ENCODE data around the gene IFIT1. TPM values are rescaled to one million over a fixed set of nuclear protein-coding genes. Genes with fewer than 3 reads are reported as not detected.

Gene IFIT1
- total RNA-seq, 2 donors from 2014 or later: 1.3 to 7.0 TPM

DNA sequence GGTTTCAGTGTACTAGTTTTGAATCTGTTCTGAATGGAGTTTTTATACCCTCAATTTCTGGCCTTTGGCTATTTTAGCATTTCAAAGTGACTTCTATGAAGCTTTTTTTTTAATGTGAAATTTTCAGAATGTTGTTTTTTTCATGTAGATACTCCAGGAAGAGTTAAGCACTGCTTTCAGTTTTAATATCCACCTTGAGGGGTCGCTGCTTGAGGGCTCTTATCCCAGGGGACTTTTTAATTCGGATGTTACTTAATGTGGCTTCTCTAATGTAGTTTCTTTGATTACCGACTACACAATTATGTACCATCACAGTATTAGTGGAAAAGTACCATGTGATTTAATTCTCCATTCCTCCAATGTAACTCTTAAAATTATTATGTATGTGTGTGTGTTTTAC is 27.1 kb downstream of the IFIT1 start:
- Histone ChIP-seq H3K27ac (no peak overlapping the region), H3K9me3 (no peaks in the 10 kb centered on the region), H3K4me3 (no peak overlapping the region), H3K36me3 (replicated peaks in 1 of 2; ENCODE audit: insufficient read depth in 1 of 2, low read depth in 2 of 2) (peaks cover 0 to 1% of the 10 kb centered on the region in 2 donors), H3K4me1 (peaks cover 37% of the 10 kb centered on the region), H3K27me3 (no peaks in the 10 kb centered on the region)
- intact Hi-C loops (cut with DNase I): no loop called here
- WGBS, 2 donors: 56 to 67% methylated on average over 3 of the region's 3 CpGs
- ATAC-seq (no peak), DNase-seq (no peak)
- no peak for TF ChIP-seq POLR2A (IDR thresholded peaks at IDR 0.05)
- TF ChIP-seq, protein P1, sequence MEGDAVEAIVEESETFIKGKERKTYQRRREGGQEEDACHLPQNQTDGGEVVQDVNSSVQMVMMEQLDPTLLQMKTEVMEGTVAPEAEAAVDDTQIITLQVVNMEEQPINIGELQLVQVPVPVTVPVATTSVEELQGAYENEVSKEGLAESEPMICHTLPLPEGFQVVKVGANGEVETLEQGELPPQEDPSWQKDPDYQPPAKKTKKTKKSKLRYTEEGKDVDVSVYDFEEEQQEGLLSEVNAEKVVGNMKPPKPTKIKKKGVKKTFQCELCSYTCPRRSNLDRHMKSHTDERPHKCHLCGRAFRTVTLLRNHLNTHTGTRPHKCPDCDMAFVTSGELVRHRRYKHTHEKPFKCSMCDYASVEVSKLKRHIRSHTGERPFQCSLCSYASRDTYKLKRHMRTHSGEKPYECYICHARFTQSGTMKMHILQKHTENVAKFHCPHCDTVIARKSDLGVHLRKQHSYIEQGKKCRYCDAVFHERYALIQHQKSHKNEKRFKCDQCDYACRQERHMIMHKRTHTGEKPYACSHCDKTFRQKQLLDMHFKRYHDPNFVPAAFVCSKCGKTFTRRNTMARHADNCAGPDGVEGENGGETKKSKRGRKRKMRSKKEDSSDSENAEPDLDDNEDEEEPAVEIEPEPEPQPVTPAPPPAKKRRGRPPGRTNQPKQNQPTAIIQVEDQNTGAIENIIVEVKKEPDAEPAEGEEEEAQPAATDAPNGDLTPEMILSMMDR (IDR thresholded peaks at IDR 0.05): peak in 4 of 7 experiments; percentile 2 to 17 (median 12)

DNA sequence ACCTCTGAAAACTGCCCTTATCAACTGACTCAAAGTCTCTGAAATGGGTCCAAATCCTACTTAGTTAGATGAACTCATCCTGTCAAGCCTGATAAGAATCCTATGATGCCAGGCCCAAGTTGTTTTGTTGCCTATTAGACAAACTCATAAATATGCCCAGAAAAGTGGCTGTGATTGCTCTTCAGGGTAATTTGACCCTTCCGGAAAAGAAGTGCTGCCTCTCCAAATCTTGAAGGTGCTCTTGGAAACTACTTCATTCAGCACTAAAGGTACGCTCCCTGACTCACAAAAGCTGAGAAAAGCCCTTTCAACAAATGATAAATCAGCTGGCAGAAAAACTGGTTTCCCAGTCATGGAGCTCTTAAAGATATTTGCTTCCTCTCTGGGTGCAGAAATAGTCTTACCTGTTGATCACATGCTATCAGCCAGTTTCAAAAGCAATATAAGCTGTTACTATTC is 28.6 kb downstream of the IFIT1 start:
- intact Hi-C loops (cut with DNase I): no loop called here
- no peak for ATAC-seq
- H3K27ac ChIP-seq: peak overlapping the region in 3 of 4 donors; percentile 1 to 52 (median 47)

DNA sequence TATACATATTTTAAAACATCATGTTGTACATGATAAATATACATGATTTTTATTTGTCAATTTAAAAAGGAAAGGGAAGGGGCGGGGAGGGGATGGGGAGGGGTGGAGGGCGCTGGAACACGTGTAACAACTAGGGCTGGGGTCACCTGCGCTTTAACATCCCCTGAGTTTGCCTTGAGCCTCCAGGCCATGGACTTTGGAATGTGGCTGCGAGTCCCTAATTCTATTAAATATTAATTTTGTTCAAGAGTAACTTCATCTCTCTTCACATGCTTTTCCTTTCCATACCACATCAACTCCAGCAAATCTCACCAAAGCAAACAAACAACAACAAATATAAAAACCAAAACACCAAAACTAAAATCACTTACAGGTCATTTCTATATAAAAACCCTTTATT is 32.6 kb downstream of the IFIT1 start:
- intact Hi-C loops (cut with DNase I): loop anchor here (5.0 kb wide), 1 partner anchor 137 kb away; no protein-coding TSS in a partner anchor
- H3K9me3 ChIP-seq: no peaks in the 10 kb centered on the region
- DNase-seq: peak in 1 of 4 donors; percentile 29
- no peaks in the 10 kb centered on the region for H3K36me3 ChIP-seq (replicated peaks in 1 of 2; ENCODE audit: insufficient read depth in 1 of 2, low read depth in 2 of 2)
- no peak overlapping the region for H3K4me3 ChIP-seq
- H3K27me3 ChIP-seq: no peaks in the 10 kb centered on the region
- no peak overlapping the region for H3K27ac ChIP-seq
- ATAC-seq: no peak
- TF ChIP-seq, protein P1 (IDR thresholded peaks at IDR 0.05): no peak
- TF ChIP-seq POLR2A (IDR thresholded peaks at IDR 0.05): no peak
- 37 to 41% methylated on average over 5 of the region's 5 CpGs for WGBS, 2 donors
- peaks cover 20% of the 10 kb centered on the region for H3K4me1 ChIP-seq

More for the DNA sequence above, 28.6 kb downstream of the IFIT1 start:
- no peak for TF ChIP-seq POLR2A (IDR thresholded peaks at IDR 0.05)
- TF ChIP-seq, protein P1 (IDR thresholded peaks at IDR 0.05): no peak
- DNase-seq: no peak
- no peaks in the 10 kb centered on the region for H3K9me3 ChIP-seq
- no peak overlapping the region for H3K4me3 ChIP-seq
- peaks cover 39% of the 10 kb centered on the region for H3K4me1 ChIP-seq
- WGBS, 2 donors: 85 to 87% methylated on average over 2 of the region's 2 CpGs
- H3K36me3 ChIP-seq (replicated peaks in 1 of 2; ENCODE audit: insufficient read depth in 1 of 2, low read depth in 2 of 2): peaks cover 0 to 1% of the 10 kb centered on the region in 2 donors
- no peaks in the 10 kb centered on the region for H3K27me3 ChIP-seq

DNA sequence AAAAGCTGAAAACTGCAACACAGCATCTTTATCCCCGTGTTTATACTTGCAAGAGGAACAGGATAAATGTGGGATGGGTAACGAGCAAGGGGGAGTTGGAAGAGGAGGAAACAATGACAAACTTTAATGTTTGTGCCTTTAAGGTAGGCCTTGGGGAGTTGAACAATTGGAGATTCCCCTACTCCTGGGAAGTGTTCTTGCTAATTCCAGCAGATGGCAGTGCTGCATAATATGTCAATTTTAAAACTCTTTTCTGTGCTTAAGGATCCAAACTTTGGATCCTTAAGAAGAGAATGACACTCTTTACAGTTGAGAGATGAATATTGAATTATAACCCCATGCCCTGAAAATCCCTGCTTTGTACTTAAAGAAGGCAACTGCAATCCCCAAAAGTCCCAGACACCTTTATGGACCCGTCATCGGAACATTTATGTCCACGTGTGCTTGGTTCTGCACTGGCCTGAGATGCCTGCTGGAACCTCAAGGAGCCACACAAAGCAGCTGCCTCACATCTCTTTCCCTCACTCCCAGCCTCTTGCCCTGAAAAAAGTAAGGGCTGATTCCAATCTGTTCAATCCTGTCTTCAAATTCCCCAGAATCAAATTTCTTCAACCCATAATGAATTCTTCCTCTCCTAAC is 33.9 kb downstream of the IFIT1 start:
- Histone ChIP-seq H3K27me3 (no peaks in the 10 kb centered on the region), H3K27ac (no peak overlapping the region), H3K4me1 (peaks cover 10% of the 10 kb centered on the region), H3K36me3 (replicated peaks in 1 of 2; ENCODE audit: insufficient read depth in 1 of 2, low read depth in 2 of 2) (no peaks in the 10 kb centered on the region), H3K9me3 (no peaks in the 10 kb centered on the region), H3K4me3 (no peak overlapping the region)
- TF ChIP-seq, protein P1 (IDR thresholded peaks at IDR 0.05): peak; percentile 66 to 93 (median 84)
- TF ChIP-seq POLR2A (IDR thresholded peaks at IDR 0.05): no peak
- DNase-seq: peak in 3 of 4 donors; percentile 39 to 41 (median 39)
- 38 to 46% methylated on average over 5 of the region's 5 CpGs for WGBS, 2 donors
- peak; percentile 85 for ATAC-seq
- intact Hi-C loops (cut with DNase I): loop anchor here (5.0 kb wide), 1 partner anchor 136 kb away; no protein-coding TSS in a partner anchor
